HG03575 (cell line): ENCODE data around the gene SEC11C.

Source experiments
- ATAC-seq: cut with Tn5 transposase; IDR thresholded peaks from one replicate; pipeline ENCODE4 v1.9.1; 2021; ENCODE audit not compliant: unreplicated experiment, insufficient number of reproducible peaks, low FRiP score; ENCODE audit errors: extremely low read depth

Gene SEC11C

GRCh38 chr18:59198215-59198614 lies 58.5 kb downstream of the SEC11C start:
- no peak for ATAC-seq

- ATAC-seq: no peak
Measured at GRCh38 chr18:59200787-59201186, 61.1 kb downstream of the SEC11C start.

- no peak for ATAC-seq
Measured at GRCh38 chr18:59202258-59202820, 62.7 kb downstream of the SEC11C start.

- no peak for ATAC-seq
Measured at GRCh38 chr18:59207506-59207905, 67.8 kb downstream of the SEC11C start.
